Neuron (in vitro differentiated cells): Measurements from ENCODE around the gene ACP6.

Experiments
- H2AFZ ChIP-seq: one replicate; pipeline ENCODE4 v1.6.1; 2013; ENCODE audit warnings: low read depth, mild to moderate bottlenecking, inconsistent platforms, low read length, moderate library complexity
- H3K27me3 ChIP-seq: one replicate; pipeline ENCODE4 v1.6.1; 2013; ENCODE audit warnings: low read length; ENCODE audit not compliant: insufficient read depth
- H3K36me3 ChIP-seq: one replicate; pipeline ENCODE4 v1.6.1; 2013; ENCODE audit warnings: low read length; ENCODE audit not compliant: insufficient read depth
- H3K4me1 ChIP-seq: one replicate; pipeline ENCODE4 v1.6.1; 2013; ENCODE audit warnings: low read length; ENCODE audit not compliant: insufficient read depth
- H3K4me3 ChIP-seq: 2 replicates; pipeline ENCODE4 v1.5.1; 2013; ENCODE audit warnings: mild to moderate bottlenecking, low read length, moderate library complexity
- H3K9me3 ChIP-seq: one replicate; pipeline ENCODE4 v1.6.1; 2013; ENCODE audit warnings: low read length

The ACP6 gene

DNA sequence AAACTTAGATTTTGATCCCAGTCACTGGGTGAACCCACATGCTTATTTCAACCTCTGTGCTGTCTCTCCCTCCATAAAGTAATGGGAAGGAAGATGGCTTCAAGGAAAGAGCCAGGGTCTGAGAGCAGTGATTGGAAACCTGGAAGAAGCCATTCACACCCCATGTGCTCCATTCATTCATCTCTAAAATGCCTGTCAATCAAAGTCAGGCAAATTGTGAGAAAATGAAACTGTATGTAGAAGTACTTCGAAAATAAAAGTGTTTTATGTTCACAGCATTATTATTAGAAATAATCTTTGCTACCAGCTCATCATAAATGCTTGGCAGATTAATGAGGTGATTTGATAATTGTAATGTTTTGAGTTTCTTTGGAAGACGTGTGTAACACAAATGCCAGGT lies 61.0 kb downstream of the ACP6 start:
- no peaks in the 10 kb centered on the region for H3K4me1 ChIP-seq
- H3K36me3 ChIP-seq, result peaks cover 90% of the 10 kb centered on the region

DNA sequence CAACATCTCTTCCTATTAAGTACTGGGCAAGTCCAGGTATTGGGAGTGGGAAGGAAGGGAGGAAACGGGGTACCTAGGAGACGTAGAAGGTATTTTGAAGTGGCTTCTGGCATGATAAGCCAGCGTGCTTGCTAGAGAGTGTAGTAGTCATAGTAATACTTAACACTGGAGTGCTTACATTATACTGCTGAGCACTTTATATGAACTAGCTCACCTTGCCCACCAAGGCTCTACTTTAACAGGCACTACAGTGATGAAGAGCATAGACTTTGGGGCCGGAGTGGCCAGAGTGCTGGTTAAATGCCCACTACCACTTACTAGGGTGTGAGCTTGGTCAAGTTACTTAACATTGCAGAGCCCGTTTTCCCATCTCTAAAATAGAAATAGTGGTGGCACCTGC lies 61.7 kb downstream of the ACP6 start:
- H3K27me3 ChIP-seq, result no peaks in the 10 kb centered on the region

More for the DNA sequence above, 61.0 kb downstream of the ACP6 start:
- Histone ChIP-seq H3K9me3 (no peaks in the 10 kb centered on the region), H2AFZ (no peak overlapping the region), H3K4me3 (no peak overlapping the region), H3K27me3 (no peaks in the 10 kb centered on the region)

DNA sequence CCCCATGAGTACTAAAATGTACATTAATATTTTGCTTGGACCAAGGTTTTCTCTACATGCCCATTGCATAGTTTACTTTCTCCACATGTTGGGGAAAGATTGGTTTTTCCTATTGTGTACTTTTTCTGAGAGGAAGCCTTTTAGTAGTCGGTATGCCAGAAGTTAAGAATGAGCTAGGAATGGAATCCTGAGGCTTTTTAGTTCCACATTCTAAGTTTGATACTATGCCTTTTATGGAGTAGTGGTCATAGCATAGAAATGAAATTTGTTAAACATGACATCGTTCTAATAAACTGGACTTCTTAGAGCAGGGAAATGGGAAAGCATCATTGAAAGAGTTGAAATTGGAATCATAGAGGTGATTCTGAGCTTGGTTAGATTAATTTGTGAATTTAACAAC lies 64.7 kb downstream of the ACP6 start:
- peaks cover 10% of the 10 kb centered on the region for H3K4me1 ChIP-seq
- no peak overlapping the region for H3K4me3 ChIP-seq
- no peak overlapping the region for H2AFZ ChIP-seq
- H3K36me3 ChIP-seq, result peaks cover 52% of the 10 kb centered on the region
- no peaks in the 10 kb centered on the region for H3K27me3 ChIP-seq
- no peaks in the 10 kb centered on the region for H3K9me3 ChIP-seq

More for the DNA sequence above, 61.7 kb downstream of the ACP6 start:
- no peak overlapping the region for H2AFZ ChIP-seq
- H3K4me1 ChIP-seq, result no peaks in the 10 kb centered on the region
- H3K36me3 ChIP-seq, result peaks cover 82% of the 10 kb centered on the region
- no peaks in the 10 kb centered on the region for H3K9me3 ChIP-seq
- no peak overlapping the region for H3K4me3 ChIP-seq

DNA sequence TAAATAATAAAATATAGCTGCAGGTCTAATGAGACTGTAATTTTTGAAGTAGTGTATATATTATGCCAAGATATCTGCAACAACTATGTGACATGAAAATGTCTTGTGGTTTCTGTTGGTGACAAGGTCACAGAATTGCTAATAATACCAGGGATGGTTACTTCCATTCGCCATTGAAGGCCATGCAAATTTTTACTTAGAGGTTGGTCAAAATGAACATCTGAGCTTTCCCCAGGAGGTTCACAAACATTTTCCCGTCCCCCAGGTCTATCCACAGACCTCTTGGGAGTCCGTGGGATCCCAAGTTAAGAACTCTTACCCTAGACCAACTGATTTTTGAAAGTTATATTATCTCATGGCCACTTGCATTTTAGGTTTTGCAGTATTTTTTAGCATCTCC lies 66.3 kb downstream of the ACP6 start:
- Histone ChIP-seq H3K36me3 (peaks cover 41% of the 10 kb centered on the region), H3K4me3 (no peak overlapping the region), H3K9me3 (no peaks in the 10 kb centered on the region), H2AFZ (no peak overlapping the region), H3K27me3 (no peaks in the 10 kb centered on the region), H3K4me1 (peaks cover 12% of the 10 kb centered on the region)

GRCh38 chr1:147600119-147601111 lies 69.9 kb downstream of the ACP6 start:
- Histone ChIP-seq H3K27me3 (no peaks in the 10 kb centered on the region), H2AFZ (no peak overlapping the region), H3K4me3 (peak overlapping the region; percentile 58), H3K4me1 (peaks cover 33% of the 10 kb centered on the region), H3K36me3 (peaks cover 7% of the 10 kb centered on the region), H3K9me3 (no peaks in the 10 kb centered on the region)

- no peak overlapping the region for H2AFZ ChIP-seq
- no peaks in the 10 kb centered on the region for H3K9me3 ChIP-seq
- H3K4me1 ChIP-seq, result peaks cover 33% of the 10 kb centered on the region
- peak overlapping the region; percentile 67 for H3K4me3 ChIP-seq
- peaks cover 1% of the 10 kb centered on the region for H3K36me3 ChIP-seq
- H3K27me3 ChIP-seq, result no peaks in the 10 kb centered on the region
Measured at GRCh38 chr1:147599362-147600118, 70.8 kb downstream of the ACP6 start.

- Histone ChIP-seq H3K27me3 (no peaks in the 10 kb centered on the region), H2AFZ (no peak overlapping the region), H3K4me1 (peaks cover 33% of the 10 kb centered on the region), H3K36me3 (no peaks in the 10 kb centered on the region), H3K4me3 (peak overlapping the region; percentile 67), H3K9me3 (no peaks in the 10 kb centered on the region)
Measured at GRCh38 chr1:147598621-147599361, 71.5 kb downstream of the ACP6 start.

DNA sequence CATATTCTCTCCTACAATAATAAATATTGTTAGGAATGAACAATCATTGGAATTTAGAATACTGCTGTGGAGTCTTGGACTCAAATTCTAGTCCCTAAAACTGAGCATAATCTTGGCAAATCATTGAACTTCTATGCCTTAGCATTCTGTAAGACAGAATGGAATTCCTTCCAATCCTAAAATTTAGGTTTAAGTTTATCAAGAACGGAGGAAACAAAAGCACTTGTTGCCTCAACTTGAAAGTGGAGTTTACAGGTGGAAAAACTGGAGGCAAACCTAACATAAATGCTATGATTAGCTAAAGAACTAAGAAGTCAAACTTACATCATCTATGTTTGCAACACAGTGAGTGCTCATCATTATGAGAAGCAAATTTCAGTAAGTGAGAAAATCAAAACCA lies 73.3 kb downstream of the ACP6 start:
- Histone ChIP-seq H3K27me3 (no peaks in the 10 kb centered on the region), H3K36me3 (no peaks in the 10 kb centered on the region)

More for the DNA sequence above, 73.3 kb downstream of the ACP6 start:
- Histone ChIP-seq H2AFZ (no peak overlapping the region), H3K4me3 (no peak overlapping the region), H3K9me3 (peaks cover 4% of the 10 kb centered on the region), H3K4me1 (peaks cover 33% of the 10 kb centered on the region)
